Measurements from ENCODE around the gene IRAK2.

The IRAK2 gene

GRCh38 chr3:10223676-10224639 lies 59.2 kb downstream of the IRAK2 start:
- H3K9ac ChIP-seq (ENCODE audit: low read length), result peak overlapping the region; percentile 17
- H4K91ac ChIP-seq (ENCODE audit: low read length), result no peak overlapping the region
- no peak overlapping the region for H3K4ac ChIP-seq (ENCODE audit: low read depth in 1 of 2, low read length in 2 of 2)
- no peak overlapping the region for H2BK15ac ChIP-seq (ENCODE audit: low read depth, poor library complexity, severe bottlenecking)
- no peak overlapping the region for H3K4me2 ChIP-seq (ENCODE audit: low read length, poor library complexity, severe bottlenecking)
- no peak overlapping the region for H3K18ac ChIP-seq (ENCODE audit: low read depth in 1 of 2, low read length in 2 of 2)
- H2AK5ac ChIP-seq (ENCODE audit: low read length, severe bottlenecking), result no peak overlapping the region
- 88% methylated on average over 8 of the region's 10 CpGs for WGBS
- H3K4me1 ChIP-seq (ENCODE audit: control insufficient read depth, insufficient read depth, low read depth, low read length), result peaks cover 4% of the 10 kb centered on the region
- H2BK5ac ChIP-seq (ENCODE audit: low read depth, low read length, poor library complexity, severe bottlenecking), result no peak overlapping the region
- no peak overlapping the region for H3K4me3 ChIP-seq (ENCODE audit: insufficient read depth in 1 of 2, low read depth in 1 of 2, low read length in 2 of 2)
- no peak overlapping the region for H3K23ac ChIP-seq (ENCODE audit: low read length in 2 of 2)
- no peak overlapping the region for H4K8ac ChIP-seq (ENCODE audit: low read length)
- H3K27ac ChIP-seq (ENCODE audit: low read length, poor library complexity, severe bottlenecking), result no peak overlapping the region
- no peak overlapping the region for H2BK120ac ChIP-seq (ENCODE audit: low read depth, low read length)
- H3K79me1 ChIP-seq (replicated peaks; ENCODE audit: low read length, poor library complexity, severe bottlenecking), result no peaks in the 10 kb centered on the region
- no peak for DNase-seq
- H3K9me3 ChIP-seq (ENCODE audit: control insufficient read depth, low read length), result no peaks in the 10 kb centered on the region
- peaks cover 24 to 68% of the 10 kb centered on the region in 2 experiments for H3K36me3 ChIP-seq (ENCODE audit: control insufficient read depth in 1 of 2, insufficient read depth in 2 of 2, low read depth in 1 of 2, low read length in 2 of 2)
- H3K27me3 ChIP-seq (ENCODE audit: control insufficient read depth in 1 of 2, insufficient read depth in 1 of 2, low read length in 2 of 2), result no peaks in the 10 kb centered on the region
- peak overlapping the region in 1 of 2 experiments; percentile 39 for H3K14ac ChIP-seq (ENCODE audit: low read length in 2 of 2)
- peak overlapping the region in 1 of 2 experiments; percentile 69 for H2BK12ac ChIP-seq (ENCODE audit: low read length in 2 of 2)
- H2AFZ ChIP-seq (ENCODE audit: low read depth, low read length), result no peak overlapping the region

GRCh38 chr3:10224794-10225665 lies 60.3 kb downstream of the IRAK2 start:
- Histone ChIP-seq H3K18ac (ENCODE audit: low read depth in 1 of 2, low read length in 2 of 2) (no peak overlapping the region), H3K4ac (ENCODE audit: low read depth in 1 of 2, low read length in 2 of 2) (no peak overlapping the region), H4K8ac (ENCODE audit: low read length) (no peak overlapping the region), H3K4me1 (ENCODE audit: control insufficient read depth, insufficient read depth, low read depth, low read length) (peaks cover 4% of the 10 kb centered on the region), H2BK15ac (ENCODE audit: low read depth, poor library complexity, severe bottlenecking) (no peak overlapping the region), H2AFZ (ENCODE audit: low read depth, low read length) (no peak overlapping the region), H3K23ac (ENCODE audit: low read length in 2 of 2) (no peak overlapping the region), H2AK5ac (ENCODE audit: low read length, severe bottlenecking) (no peak overlapping the region), H3K27ac (ENCODE audit: low read length, poor library complexity, severe bottlenecking) (no peak overlapping the region), H3K4me3 (ENCODE audit: insufficient read depth in 1 of 2, low read depth in 1 of 2, low read length in 2 of 2) (no peak overlapping the region), H3K27me3 (ENCODE audit: control insufficient read depth in 1 of 2, insufficient read depth in 1 of 2, low read length in 2 of 2) (no peaks in the 10 kb centered on the region), H3K4me2 (ENCODE audit: low read length, poor library complexity, severe bottlenecking) (no peak overlapping the region), H4K91ac (ENCODE audit: low read length) (no peak overlapping the region), H3K14ac (ENCODE audit: low read length in 2 of 2) (no peak overlapping the region), H3K9me3 (ENCODE audit: control insufficient read depth, low read length) (no peaks in the 10 kb centered on the region), H2BK5ac (ENCODE audit: low read depth, low read length, poor library complexity, severe bottlenecking) (no peak overlapping the region), H3K79me1 (replicated peaks; ENCODE audit: low read length, poor library complexity, severe bottlenecking) (no peaks in the 10 kb centered on the region), H3K36me3 (ENCODE audit: control insufficient read depth in 1 of 2, insufficient read depth in 2 of 2, low read depth in 1 of 2, low read length in 2 of 2) (peaks cover 21 to 69% of the 10 kb centered on the region in 2 experiments), H2BK12ac (ENCODE audit: low read length in 2 of 2) (no peak overlapping the region), H3K9ac (ENCODE audit: low read length) (no peak overlapping the region), H2BK120ac (ENCODE audit: low read depth, low read length) (no peak overlapping the region)
- DNase-seq, result peak; percentile 73
- WGBS, result 67% methylated on average over 4 of the region's 4 CpGs

- Histone ChIP-seq H3K4me1 (ENCODE audit: control insufficient read depth, insufficient read depth, low read depth, low read length) (peaks cover 4% of the 10 kb centered on the region), H3K27me3 (ENCODE audit: control insufficient read depth in 1 of 2, insufficient read depth in 1 of 2, low read length in 2 of 2) (no peaks in the 10 kb centered on the region), H2BK5ac (ENCODE audit: low read depth, low read length, poor library complexity, severe bottlenecking) (no peak overlapping the region), H3K36me3 (ENCODE audit: control insufficient read depth in 1 of 2, insufficient read depth in 2 of 2, low read depth in 1 of 2, low read length in 2 of 2) (peaks cover 20 to 69% of the 10 kb centered on the region in 2 experiments), H2BK12ac (ENCODE audit: low read length in 2 of 2) (no peak overlapping the region), H2AK5ac (ENCODE audit: low read length, severe bottlenecking) (no peak overlapping the region), H3K18ac (ENCODE audit: low read depth in 1 of 2, low read length in 2 of 2) (no peak overlapping the region), H3K4me3 (ENCODE audit: insufficient read depth in 1 of 2, low read depth in 1 of 2, low read length in 2 of 2) (no peak overlapping the region), H3K4me2 (ENCODE audit: low read length, poor library complexity, severe bottlenecking) (no peak overlapping the region), H3K14ac (ENCODE audit: low read length in 2 of 2) (no peak overlapping the region), H2AFZ (ENCODE audit: low read depth, low read length) (no peak overlapping the region), H3K23ac (ENCODE audit: low read length in 2 of 2) (no peak overlapping the region), H3K79me1 (replicated peaks; ENCODE audit: low read length, poor library complexity, severe bottlenecking) (no peaks in the 10 kb centered on the region), H4K91ac (ENCODE audit: low read length) (no peak overlapping the region), H2BK120ac (ENCODE audit: low read depth, low read length) (no peak overlapping the region), H3K9me3 (ENCODE audit: control insufficient read depth, low read length) (no peaks in the 10 kb centered on the region), H3K27ac (ENCODE audit: low read length, poor library complexity, severe bottlenecking) (no peak overlapping the region), H3K4ac (ENCODE audit: low read depth in 1 of 2, low read length in 2 of 2) (no peak overlapping the region), H3K9ac (ENCODE audit: low read length) (no peak overlapping the region), H4K8ac (ENCODE audit: low read length) (no peak overlapping the region), H2BK15ac (ENCODE audit: low read depth, poor library complexity, severe bottlenecking) (no peak overlapping the region)
- 61% methylated on average over 10 of the region's 10 CpGs for WGBS
- no peak for DNase-seq
Measured at GRCh38 chr3:10226293-10226692, 61.6 kb downstream of the IRAK2 start.

Measured in mesenchymal stem cell (in vitro differentiated cells and primary cell).